Ishikawa (cell line): ENCODE data around the gene POMGNT2.

Experiments used
- CEBPB ChIP-seq: IDR thresholded peaks from 2 replicates; pipeline ENCODE4 v1.6.1; 2012
- CREB1 ChIP-seq: IDR thresholded peaks from 2 replicates; pipeline ENCODE4 v1.6.1; 2012; ENCODE audit warnings: low read depth
- EGR1 ChIP-seq: IDR thresholded peaks from 2 replicates; pipeline ENCODE4 v1.6.1; 2012
- EP300 ChIP-seq: IDR thresholded peaks from 2 replicates; pipeline ENCODE4 v1.6.1; 2012; ENCODE audit warnings: borderline replicate concordance
- FOXM1 ChIP-seq: IDR thresholded peaks from 2 replicates; pipeline ENCODE4 v1.6.1; 2012; ENCODE audit warnings: low read depth, borderline replicate concordance
- NFIC ChIP-seq: IDR thresholded peaks from 2 replicates; pipeline ENCODE4 v1.6.1; 2012
- RAD21 ChIP-seq: IDR thresholded peaks from 2 replicates; pipeline ENCODE4 v1.6.1; 2012; ENCODE audit warnings: low read depth
- REST ChIP-seq: IDR thresholded peaks from 2 replicates; pipeline ENCODE4 v1.6.1; 2012; ENCODE audit warnings: low read depth, mild to moderate bottlenecking
- TAF1 ChIP-seq: IDR thresholded peaks from 2 replicates; pipeline ENCODE4 v1.6.1; 2012; ENCODE audit warnings: low read depth, mild to moderate bottlenecking
- TCF12 ChIP-seq: IDR thresholded peaks from 2 replicates; pipeline ENCODE4 v1.6.1; 2012; ENCODE audit warnings: low read depth
- TEAD4 ChIP-seq: IDR thresholded peaks from 2 replicates; pipeline ENCODE4 v1.6.1; 2012
- USF1 ChIP-seq: IDR thresholded peaks from 2 replicates; pipeline ENCODE4 v1.6.1; 2012
- YY1 ChIP-seq: IDR thresholded peaks from 2 replicates; pipeline ENCODE4 v1.6.1; 2012; ENCODE audit warnings: low read depth
- ZBTB7A ChIP-seq: IDR thresholded peaks from 2 replicates; pipeline ENCODE4 v1.6.1; 2012; ENCODE audit warnings: low read depth
- TF ChIP-seq, protein P1 (sequence below): IDR thresholded peaks from 2 replicates; pipeline ENCODE4 v1.6.1; 2012

POMGNT2 gene

GRCh38 chr3:43074901-43075689 is 30.8 kb downstream of the POMGNT2 start:
- TF ChIP-seq FOXM1 (no peak), TEAD4 (no peak), REST (no peak), TCF12 (no peak), NFIC (no peak), TAF1 (no peak), YY1 (no peak), ZBTB7A (no peak), EGR1 (no peak), RAD21 (no peak), USF1 (no peak), EP300 (no peak), CREB1 (no peak), CEBPB (no peak)
- TF ChIP-seq, protein P1, sequence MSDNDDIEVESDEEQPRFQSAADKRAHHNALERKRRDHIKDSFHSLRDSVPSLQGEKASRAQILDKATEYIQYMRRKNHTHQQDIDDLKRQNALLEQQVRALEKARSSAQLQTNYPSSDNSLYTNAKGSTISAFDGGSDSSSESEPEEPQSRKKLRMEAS: no peak

DNA sequence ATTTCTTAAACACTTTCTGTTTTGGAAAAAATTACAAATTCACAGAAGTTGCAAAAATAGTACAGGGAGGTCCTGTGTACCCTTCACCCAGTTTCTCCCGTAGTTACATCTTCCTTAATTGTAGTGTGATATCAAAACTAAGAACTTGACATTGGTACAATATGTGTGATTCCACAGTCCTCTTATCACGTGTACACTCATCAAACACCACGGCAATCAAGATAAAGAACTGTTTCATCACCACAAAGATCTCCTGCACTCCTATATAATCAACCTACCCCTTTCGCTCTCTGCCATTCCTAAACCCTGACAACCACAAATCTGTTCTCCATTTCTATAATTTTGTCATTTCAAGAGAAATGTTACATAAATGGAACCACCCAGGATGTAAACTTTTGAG is 31.4 kb downstream of the POMGNT2 start:
- TF ChIP-seq NFIC: no peak
- no peak for TF ChIP-seq CREB1
- TF ChIP-seq EP300: no peak
- TF ChIP-seq USF1: no peak
- no peak for TF ChIP-seq TEAD4
- TF ChIP-seq REST: no peak
- TF ChIP-seq YY1: no peak
- TF ChIP-seq RAD21: no peak
- no peak for TF ChIP-seq EGR1
- TF ChIP-seq, protein P1: no peak
- no peak for TF ChIP-seq CEBPB
- TF ChIP-seq TCF12: no peak

DNA sequence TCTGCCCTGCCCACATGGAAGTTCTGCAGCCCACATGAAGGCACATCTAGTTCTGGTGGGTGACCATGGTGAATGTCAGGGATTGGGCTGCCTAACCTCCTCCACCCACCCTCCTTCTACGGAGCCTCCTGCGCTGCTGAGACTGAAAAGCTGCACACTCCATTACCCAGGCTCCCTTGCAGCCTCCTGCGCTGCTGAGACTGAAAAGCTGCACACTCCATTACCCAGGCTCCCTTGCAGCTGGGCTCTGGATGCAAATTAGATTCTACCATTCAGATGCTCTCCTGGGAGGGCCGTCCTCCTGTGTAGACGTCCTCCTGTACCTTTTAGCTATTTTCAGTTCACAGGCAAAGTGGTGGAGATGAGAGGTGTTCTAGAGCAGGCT is 32.1 kb downstream of the POMGNT2 start:
- TF ChIP-seq TEAD4: no peak
- no peak for TF ChIP-seq FOXM1
- no peak for TF ChIP-seq USF1
- TF ChIP-seq EGR1: no peak
- no peak for TF ChIP-seq YY1
- TF ChIP-seq NFIC: no peak
- TF ChIP-seq TCF12: no peak
- TF ChIP-seq CEBPB: no peak
- TF ChIP-seq REST: no peak
- TF ChIP-seq ZBTB7A: no peak
- TF ChIP-seq EP300: no peak
- TF ChIP-seq CREB1: no peak
- TF ChIP-seq, protein P1: no peak
- TF ChIP-seq RAD21: no peak
- no peak for TF ChIP-seq TAF1
